Measurements from ENCODE around the gene CAPZA2.

The CAPZA2 gene

GRCh38 chr7:116862951-116863670 lies 724 bp downstream of the CAPZA2 start:
- DNase-seq = no peak

- DNase-seq = no peak
Observed at GRCh38 chr7:116863936-116864500, 1.6 kb downstream of the CAPZA2 start.

GRCh38 chr7:116871061-116871700 lies 8.8 kb downstream of the CAPZA2 start:
- DNase-seq = no peak

- no peak for DNase-seq
Observed at GRCh38 chr7:116872026-116872425, 9.6 kb downstream of the CAPZA2 start.

GRCh38 chr7:116873619-116874018 lies 11.2 kb downstream of the CAPZA2 start:
- DNase-seq = no peak

GRCh38 chr7:116876664-116877442 lies 14.5 kb downstream of the CAPZA2 start:
- no peak for DNase-seq

- DNase-seq = no peak
Observed at GRCh38 chr7:116877443-116878217, 15.2 kb downstream of the CAPZA2 start.

GRCh38 chr7:116884691-116885090 lies 22.3 kb downstream of the CAPZA2 start:
- no peak for DNase-seq

- no peak for DNase-seq
Observed at GRCh38 chr7:116885724-116886123, 23.3 kb downstream of the CAPZA2 start.

GRCh38 chr7:116886543-116887156 lies 24.3 kb downstream of the CAPZA2 start:
- no peak for DNase-seq

GRCh38 chr7:116888895-116889294 lies 26.5 kb downstream of the CAPZA2 start:
- DNase-seq = no peak

- DNase-seq = no peak
Observed at GRCh38 chr7:116895849-116896248, 33.5 kb downstream of the CAPZA2 start.

GRCh38 chr7:116897661-116898060 lies 35.3 kb downstream of the CAPZA2 start:
- DNase-seq = no peak

- DNase-seq = no peak
Observed at GRCh38 chr7:116899308-116899707, 36.9 kb downstream of the CAPZA2 start.

- DNase-seq = no peak
Observed at GRCh38 chr7:116901143-116901542, 38.8 kb downstream of the CAPZA2 start.

GRCh38 chr7:116902867-116903266 lies 40.5 kb downstream of the CAPZA2 start:
- no peak for DNase-seq

- no peak for DNase-seq
Observed at GRCh38 chr7:116906391-116906790, 44.0 kb downstream of the CAPZA2 start.

GRCh38 chr7:116910383-116910782 lies 48.0 kb downstream of the CAPZA2 start:
- DNase-seq = no peak

- DNase-seq = no peak
Observed at GRCh38 chr7:116911801-116912200, 49.4 kb downstream of the CAPZA2 start.

GRCh38 chr7:116912269-116912909 lies 50.0 kb downstream of the CAPZA2 start:
- DNase-seq = no peak

GRCh38 chr7:116918704-116919103 lies 56.3 kb downstream of the CAPZA2 start:
- DNase-seq = no peak

- no peak for DNase-seq
Observed at GRCh38 chr7:116920359-116920758, 58.0 kb downstream of the CAPZA2 start.

Measured in stimulated activated CD4-positive, alpha-beta T cell treated with anti-CD3 and anti-CD28 coated beads, Interleukin-4, amount 100 ng/mL, for 1 hour (primary cell).